Measurements from ENCODE around the gene S100A9.
"Not testable (repeated sequence)": the region's sequence is repeated elsewhere in the genome, so short reads cannot be mapped to it uniquely, and the experiment has no call there.

Gene S100A9

DNA sequence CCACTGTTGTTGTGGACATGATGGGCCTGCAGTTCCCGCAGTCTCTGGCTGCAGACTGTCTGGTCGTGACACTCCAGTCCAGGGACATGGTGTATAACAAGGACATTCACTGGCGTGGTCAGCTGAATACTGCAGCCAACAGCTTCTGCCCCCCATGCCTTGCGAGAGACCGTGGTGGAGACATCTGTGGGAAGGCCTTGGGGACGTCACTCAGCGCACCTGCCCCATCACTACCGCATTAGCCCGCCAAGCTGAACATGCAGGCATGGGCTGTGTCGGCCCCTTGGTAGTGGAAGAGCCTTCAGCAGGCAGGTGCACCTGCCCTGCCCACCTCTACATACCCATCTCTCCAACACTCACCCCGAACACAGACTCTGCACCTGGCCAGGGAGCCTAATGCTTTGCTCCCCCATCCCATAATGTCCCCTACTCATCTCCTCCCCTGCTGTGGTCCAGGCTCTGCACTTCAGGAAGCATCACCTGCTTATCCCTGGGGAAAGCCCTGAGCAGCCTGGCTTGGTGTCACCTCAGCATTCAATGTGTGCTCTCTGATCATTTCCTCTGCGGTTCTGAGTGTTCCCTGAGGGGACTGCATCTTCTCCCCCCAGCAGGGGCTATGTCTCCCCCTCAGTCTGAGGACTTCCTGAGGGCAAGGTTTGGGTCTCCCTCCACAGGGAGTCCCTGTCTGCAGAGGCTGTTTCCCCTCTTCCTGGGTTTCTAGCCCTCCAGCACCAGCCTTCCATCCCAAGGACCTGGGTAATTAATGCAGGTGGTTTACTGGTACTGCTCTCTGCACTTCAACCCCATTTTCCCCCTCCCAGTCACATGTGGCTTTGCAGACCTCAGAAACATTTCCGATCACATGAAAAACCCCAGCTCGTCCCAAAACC lies 12.2 kb upstream of the S100A9 start:
- no peak for DNase-seq

GRCh38 chr1:153346077-153346723 lies 11.5 kb upstream of the S100A9 start:
- no peak for DNase-seq

DNA sequence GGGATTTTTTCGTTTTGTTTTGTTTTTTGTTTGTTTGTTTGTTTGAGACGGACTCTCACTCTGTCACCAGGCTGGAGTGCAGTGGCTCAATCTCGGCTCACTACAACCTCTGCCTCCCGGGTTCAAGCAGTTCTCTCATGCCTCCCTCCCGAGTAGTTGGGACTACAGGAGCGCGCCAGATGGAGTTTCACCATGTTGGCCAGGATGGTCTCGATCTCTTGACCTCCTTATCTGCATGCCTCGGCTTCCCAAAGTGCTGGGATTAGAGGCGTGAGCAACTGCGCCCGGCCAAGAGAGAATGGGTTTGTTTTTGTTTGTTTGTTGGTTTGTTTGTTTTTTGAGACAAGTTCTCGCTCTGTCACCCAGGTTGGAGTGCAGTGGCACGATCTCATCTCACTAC lies 10.6 kb upstream of the S100A9 start:
- not testable (repeated sequence) for DNase-seq

GRCh38 chr1:153347856-153348255 lies 9.8 kb upstream of the S100A9 start:
- DNase-seq, result no peak

GRCh38 chr1:153348511-153349362 lies 8.9 kb upstream of the S100A9 start, which contains the start of gene PGLYRP4:
Gene PGLYRP4, minus strand, starts transcription at chr1:153348841. Its CDS starts 909 bp downstream, at chr1:153347932.
- DNase-seq, result no peak

DNA sequence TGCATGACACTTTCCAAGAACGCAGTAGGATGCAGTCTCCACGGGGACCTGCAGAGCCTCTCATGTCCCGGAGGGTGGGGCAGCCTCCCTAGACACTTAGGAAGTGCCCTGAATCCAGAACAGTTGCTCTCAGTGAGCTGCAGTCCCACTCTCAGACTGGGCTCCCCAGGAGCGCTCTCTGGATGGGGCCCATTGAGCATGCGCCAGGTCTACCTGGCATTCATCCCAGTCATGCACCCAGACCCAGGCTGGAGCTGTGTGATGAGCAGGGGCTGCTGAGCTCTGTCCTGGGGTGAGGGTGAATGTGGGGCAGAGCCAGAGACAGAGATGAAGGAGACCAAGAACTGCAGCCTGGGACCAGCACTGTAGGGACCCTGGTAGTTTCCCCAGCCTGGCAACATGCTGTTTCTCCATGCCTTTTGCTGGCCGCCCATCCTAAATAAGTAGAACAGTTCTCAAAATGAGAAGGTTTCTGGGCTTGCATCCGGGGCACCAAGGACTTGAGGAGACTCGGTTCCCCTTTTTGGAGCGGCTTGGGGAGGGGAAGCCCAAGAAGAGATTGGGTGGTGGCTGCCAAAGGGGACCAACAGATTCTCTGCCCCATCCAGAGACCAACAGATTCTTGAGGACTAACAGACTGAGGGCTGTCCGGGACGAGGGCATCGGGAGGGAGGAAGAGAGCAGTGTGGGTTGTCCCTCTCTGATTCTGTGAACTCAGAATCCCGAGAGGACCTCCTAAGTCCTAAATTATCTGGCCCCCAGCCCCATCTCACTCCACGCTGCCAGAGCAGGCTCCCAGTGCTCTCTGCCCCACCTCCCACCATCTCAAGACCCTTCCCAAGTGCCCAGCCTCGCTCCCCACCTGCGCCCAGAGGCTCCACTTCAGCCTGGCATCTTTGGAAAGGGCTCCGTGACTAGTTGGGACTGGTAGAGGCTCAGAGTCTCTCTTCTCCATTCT lies 8.0 kb upstream of the S100A9 start:
- DNase-seq, result no peak

- DNase-seq, result no peak
These were observed 7.2 kb upstream of the S100A9 start for GRCh38 chr1:153350321-153350957.

DNA sequence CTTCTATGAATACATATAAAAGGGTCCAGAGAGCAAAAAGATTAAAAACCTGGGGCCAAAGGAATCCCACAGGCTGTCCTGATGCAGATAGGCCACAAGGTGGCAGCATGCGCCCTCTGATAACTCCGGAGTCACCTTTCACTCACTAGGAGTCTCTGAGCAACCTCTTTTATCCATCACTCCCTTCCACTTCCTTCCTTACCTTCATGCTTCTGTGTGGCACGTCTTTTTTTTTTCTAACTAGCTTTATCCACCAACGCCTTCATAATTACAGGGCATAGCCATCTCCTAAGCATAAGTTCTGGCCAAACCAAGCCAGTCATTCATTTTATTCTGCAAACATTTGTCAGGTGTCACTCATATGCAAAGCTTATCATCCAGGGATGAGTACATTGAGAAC lies 5.1 kb upstream of the S100A9 start:
- peak; percentile 53 for DNase-seq

GRCh38 chr1:153353226-153353947 lies 4.3 kb upstream of the S100A9 start:
- DNase-seq, result no peak

- no peak for DNase-seq
These were observed 3.0 kb upstream of the S100A9 start for GRCh38 chr1:153354515-153355193.

DNA sequence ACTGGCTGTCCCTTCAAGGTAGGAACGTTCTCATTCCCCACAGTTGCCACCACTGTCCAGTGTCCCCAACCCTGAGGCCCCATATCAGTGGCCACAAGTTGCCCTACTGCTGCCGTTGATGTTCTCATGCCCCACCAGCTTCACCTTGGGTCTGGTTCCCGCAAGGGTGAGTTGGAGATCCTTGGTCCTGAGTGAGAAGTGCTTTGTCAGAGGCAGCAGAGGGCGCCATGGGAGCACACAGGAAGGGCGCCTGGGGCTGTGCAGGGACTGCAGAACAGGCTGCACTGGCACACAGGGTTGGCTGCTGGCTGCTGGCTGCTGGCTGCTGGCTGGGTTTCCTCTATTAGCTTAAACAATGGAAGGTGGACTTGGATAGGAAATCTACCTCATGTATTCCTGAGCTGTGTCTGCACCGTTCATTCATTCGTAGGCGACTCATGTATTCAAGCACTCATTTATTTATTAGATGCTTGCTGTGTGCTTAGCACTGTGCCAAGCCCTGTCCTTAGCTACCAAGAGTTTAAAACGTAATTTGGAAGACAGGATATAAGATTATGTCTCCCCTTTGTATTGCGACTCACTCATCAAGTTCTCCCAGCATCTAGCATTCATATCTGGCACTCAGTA lies 2.1 kb upstream of the S100A9 start:
- DNase-seq, result no peak

DNA sequence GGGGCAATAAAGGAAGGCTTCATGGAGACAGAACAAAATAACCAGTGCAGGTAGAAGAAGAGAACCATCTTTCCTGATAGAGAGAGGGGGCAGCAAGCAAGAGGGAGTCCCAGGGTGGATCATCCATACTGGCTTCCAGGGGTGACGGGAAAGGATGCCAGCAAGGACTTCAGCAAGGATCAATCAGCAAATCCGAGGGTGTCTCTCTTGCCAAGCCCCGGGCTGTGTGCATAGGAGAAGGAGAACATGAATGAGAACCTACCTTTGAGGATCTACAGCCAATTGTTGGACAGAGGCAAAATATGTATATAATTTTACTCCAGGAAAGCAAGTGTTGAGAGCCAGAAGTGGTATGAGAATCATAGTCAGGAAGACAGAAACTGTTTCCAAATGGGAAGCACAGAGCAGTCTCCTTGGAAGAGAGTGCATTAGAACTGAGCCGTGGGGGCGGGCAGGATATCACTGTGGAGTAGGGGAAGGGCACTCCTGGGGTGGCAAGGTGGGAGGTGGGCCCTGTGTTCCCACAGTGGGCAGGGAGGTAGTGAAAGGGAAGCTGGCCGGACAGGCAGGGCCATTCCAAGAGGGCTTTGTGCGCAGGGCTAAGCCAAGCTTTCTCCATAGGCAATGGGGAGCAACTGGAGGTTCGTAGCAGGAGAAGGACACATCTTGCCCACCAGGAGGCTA lies 1.1 kb upstream of the S100A9 start:
- no peak for DNase-seq

DNA sequence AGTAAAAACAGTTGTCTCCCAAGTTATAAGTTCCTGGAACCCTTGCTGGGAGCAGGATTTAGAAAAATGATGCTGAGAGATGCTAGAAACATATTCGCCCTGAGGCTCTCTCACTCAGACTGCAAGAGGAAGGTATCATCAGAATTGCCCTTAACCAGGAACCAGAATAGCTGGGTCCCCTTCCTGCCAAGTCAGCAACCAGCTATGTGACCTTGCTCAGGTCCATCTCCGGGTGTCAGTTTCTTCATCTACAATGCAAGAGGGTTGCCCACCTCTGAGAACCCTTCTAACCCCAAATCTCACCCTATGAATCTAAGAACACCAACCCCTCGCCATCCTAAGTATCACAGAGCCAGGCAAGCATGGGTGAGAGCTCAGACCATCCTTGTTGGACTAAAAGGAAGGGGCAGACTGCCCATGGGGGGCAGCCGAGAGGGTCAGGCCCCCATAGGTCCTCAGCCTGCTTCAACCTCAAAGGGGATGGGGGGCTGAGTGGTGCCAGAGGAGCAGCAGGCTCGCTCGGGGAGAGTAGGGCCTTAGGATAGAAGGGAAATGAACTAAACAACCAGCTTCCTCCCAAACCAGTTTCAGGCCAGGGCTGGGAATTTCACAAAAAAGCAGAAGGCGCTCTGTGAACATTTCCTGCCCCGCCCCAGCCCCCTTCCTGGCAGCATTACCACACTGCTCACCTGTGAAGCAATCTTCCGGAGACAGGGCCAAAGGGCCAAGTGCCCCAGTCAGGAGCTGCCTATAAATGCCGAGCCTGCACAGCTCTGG lies 390 bp upstream of the S100A9 start:
- DNase-seq, result no peak

DNA sequence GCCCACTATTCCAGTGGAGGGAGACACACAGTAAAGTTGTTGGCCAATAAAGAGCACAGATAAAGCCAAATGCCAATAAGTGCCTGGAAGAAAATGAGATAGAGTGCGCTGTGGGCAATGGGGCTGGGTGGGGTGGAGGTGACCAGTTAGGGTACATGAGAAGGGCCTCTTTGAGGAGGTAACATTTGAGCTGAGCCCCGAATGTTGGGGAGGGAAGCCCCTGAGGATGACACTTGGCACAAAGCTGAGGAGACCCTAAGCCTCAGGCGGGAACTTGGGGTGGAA lies 979 bp downstream of the S100A9 start:
- no peak for DNase-seq

GRCh38 chr1:153359241-153359640 lies 1.6 kb downstream of the S100A9 start:
- no peak for DNase-seq

GRCh38 chr1:153360190-153360589 lies 2.5 kb downstream of the S100A9 start:
- DNase-seq, result no peak

DNA sequence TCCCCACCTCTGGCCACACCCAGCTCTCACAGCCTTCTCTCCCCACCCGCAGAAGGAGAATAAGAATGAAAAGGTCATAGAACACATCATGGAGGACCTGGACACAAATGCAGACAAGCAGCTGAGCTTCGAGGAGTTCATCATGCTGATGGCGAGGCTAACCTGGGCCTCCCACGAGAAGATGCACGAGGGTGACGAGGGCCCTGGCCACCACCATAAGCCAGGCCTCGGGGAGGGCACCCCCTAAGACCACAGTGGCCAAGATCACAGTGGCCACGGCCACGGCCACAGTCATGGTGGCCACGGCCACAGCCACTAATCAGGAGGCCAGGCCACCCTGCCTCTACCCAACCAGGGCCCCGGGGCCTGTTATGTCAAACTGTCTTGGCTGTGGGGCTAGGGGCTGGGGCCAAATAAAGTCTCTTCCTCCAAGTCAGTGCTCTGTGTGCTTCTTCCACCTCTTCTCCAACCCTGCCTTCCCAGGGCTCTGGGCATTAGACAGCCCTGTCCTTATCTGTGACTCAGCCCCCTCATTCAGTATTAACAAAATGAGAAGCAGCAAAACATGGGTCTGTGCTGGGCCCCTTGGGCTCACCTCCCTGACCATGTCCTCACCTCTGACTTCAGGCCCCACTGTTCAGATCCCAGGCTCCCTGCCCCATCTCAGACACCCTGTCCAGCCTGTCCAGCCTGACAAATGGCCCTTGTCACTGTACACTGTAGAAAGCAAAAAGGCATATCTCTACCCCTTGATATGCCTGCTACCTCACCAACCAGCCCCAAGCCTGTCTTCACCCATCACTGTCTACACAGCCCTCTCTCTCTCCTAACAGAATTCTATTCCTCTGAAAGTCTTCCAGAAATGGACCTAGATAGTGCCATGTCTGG lies 3.2 kb downstream of the S100A9 start:
- DNase-seq, result no peak

Data from left hindlimb (tissue), 1 donor.